A549 (cell line): ENCODE results near the gene USH1G. TPM values are rescaled to one million over a fixed set of nuclear protein-coding genes. Genes with fewer than 3 reads are reported as not detected.

Experiments
- ATAC-seq, 2 experiments: fragments of 200-7000 bp in 1 of 2; fragments of >200 bp in 1 of 2; cut with Nextera tagmentation in 1 of 2; cut with Tn5 transposase in 1 of 2; 3 replicates each; pipeline versions ENCODE4 v1.8.0 to v1.9.1; 2018 to 2020; ENCODE audit warnings: mild to moderate bottlenecking in 1 of 2, moderate library complexity in 1 of 2
- CTCF ChIA-PET: fragments of 300-600 bp; sonication (Branson Sonifier 250); formaldehyde crosslinking; extraction: SDS; loops from one replicate; lab custom pipeline; 2021; ENCODE audit warnings: antibody characterized with exemption, inconsistent platforms; lab: Yijun Ruan, JAX
- POLR2A ChIA-PET: fragments of 350-600 bp; formaldehyde crosslinking; extraction: SDS; loops from one replicate; lab custom pipeline; 2021; ENCODE audit warnings: antibody characterized with exemption, inconsistent platforms; lab: Yijun Ruan, JAX
- DNase-seq, 2 experiments: peaks; one replicate each; pipeline versions ENCODE4 v3.0.0 to v3.0.0-alpha.2; 2011 to 2016; ENCODE audit warnings: low read depth in 1 of 2, low spot score in 1 of 2
- FAIRE-seq: peaks from 2 replicates; lab custom pipeline; 2011; peaks lifted over from hg19 to GRCh38; lab: Jason Lieb, UNC
- H3K27ac ChIP-seq, 2 experiments: fragments of >200 bp; sonication (Bioruptor Twin); formaldehyde crosslinking; 3 replicates each; pipeline ENCODE4 v1.5.1; 2016 to 2017
- H3K4me1 ChIP-seq: fragments of >200 bp; sonication (Bioruptor Twin); formaldehyde crosslinking; 3 replicates; pipeline ENCODE4 v1.6.1; 2016
- H3K4me2 ChIP-seq: fragments of >200 bp; sonication (Bioruptor Twin); formaldehyde crosslinking; 3 replicates; pipeline ENCODE4 v1.6.1; 2016
- H3K4me3 ChIP-seq: fragments of >200 bp; sonication (Bioruptor Twin); formaldehyde crosslinking; 3 replicates; pipeline ENCODE4 v1.5.1; 2016
- H3K9me3 ChIP-seq: fragments of >200 bp; sonication (Bioruptor Twin); formaldehyde crosslinking; 3 replicates; pipeline ENCODE4 v1.6.1; 2016
- CBX2 ChIP-seq: fragments of 200-600 bp; sonication (generic); IDR thresholded peaks from 2 replicates; pipeline ENCODE4 v1.6.1; 2016; ENCODE audit warnings: low read depth, mild to moderate bottlenecking, borderline replicate concordance
- EHF ChIP-seq: fragments of 250-450 bp; sonication (Bioruptor Pico); IDR thresholded peaks from 2 replicates; pipeline ENCODE4 v1.5.0; 2020; ENCODE audit warnings: mild to moderate bottlenecking
- FOSL2 ChIP-seq, 2 experiments: fragments of 450-650 bp in 1 of 2; fragments of >200 bp in 1 of 2; sonication (Bioruptor Twin) in 1 of 2; formaldehyde crosslinking; IDR thresholded peaks; 2 replicates each; pipeline versions ENCODE4 v1.5.0 to v1.6.1; 2016 to 2020; ENCODE audit warnings: mild to moderate bottlenecking in 1 of 2, moderate library complexity in 1 of 2
- HEYL ChIP-seq: fragments of 250-450 bp; sonication (Bioruptor Pico); IDR thresholded peaks from 2 replicates; pipeline ENCODE4 v1.8.0; 2021; ENCODE audit warnings: mild to moderate bottlenecking, moderate library complexity
- HOXA7 ChIP-seq: fragments of 250-450 bp; sonication (Bioruptor Pico); IDR thresholded peaks from 2 replicates; pipeline ENCODE4 v1.5.0; 2020; ENCODE audit warnings: mild to moderate bottlenecking, moderate library complexity
- HOXB5 ChIP-seq: fragments of 250-450 bp; sonication (Bioruptor Pico); IDR thresholded peaks from 2 replicates; pipeline ENCODE4 v1.5.0; 2020; ENCODE audit warnings: mild to moderate bottlenecking, moderate library complexity
- JUN ChIP-seq, 2 experiments: fragments of >200 bp; sonication (Bioruptor Twin); formaldehyde crosslinking; IDR thresholded peaks; 2 replicates in 1 of 2; 3 replicates in 1 of 2; pipeline ENCODE4 v1.6.1; 2016 to 2017
- NFE2L2 ChIP-seq: fragments of 150-350 bp; conservative IDR thresholded peaks from 2 replicates; pipeline ENCODE4 v1.6.1; 2014; ENCODE audit warnings: low read length
- NPAS2 ChIP-seq: fragments of 250-450 bp; sonication (Bioruptor Pico); IDR thresholded peaks from 2 replicates; pipeline ENCODE4 v1.8.0; 2022; ENCODE audit warnings: mild to moderate bottlenecking, moderate library complexity, borderline replicate concordance
- NR3C1 ChIP-seq: fragments of >200 bp; sonication (Bioruptor Twin); formaldehyde crosslinking; IDR thresholded peaks from 3 replicates; pipeline ENCODE4 v1.6.1; 2017
- PHF8 ChIP-seq: fragments of 200-600 bp; sonication (generic); IDR thresholded peaks from 2 replicates; pipeline ENCODE4 v1.6.1; 2016; ENCODE audit warnings: low read depth, mild to moderate bottlenecking, antibody characterized with exemption, moderate library complexity, borderline replicate concordance
- POLR2AphosphoS2 ChIP-seq: conservative IDR thresholded peaks from 2 replicates; pipeline ENCODE4 v1.6.1; 2012; ENCODE audit warnings: low read length, improper control_type of control experiment, inconsistent platforms
- RCOR1 ChIP-seq: fragments of 150-350 bp; IDR thresholded peaks from 2 replicates; pipeline ENCODE4 v1.6.1; 2014; ENCODE audit warnings: antibody characterized with exemption, low read length, low read depth
- TP53 ChIP-seq: fragments of 250-450 bp; sonication (Bioruptor Pico); IDR thresholded peaks from 2 replicates; pipeline ENCODE4 v1.5.0; 2021; ENCODE audit warnings: mild to moderate bottlenecking, moderate library complexity
- ZFP36 ChIP-seq: fragments of 450-650 bp; IDR thresholded peaks from 2 replicates; pipeline ENCODE4 v1.6.1; 2014; ENCODE audit warnings: borderline replicate concordance; ENCODE audit not compliant: partially characterized antibody
- ZNF302 ChIP-seq: fragments of 250-450 bp; sonication (Bioruptor Pico); IDR thresholded peaks from 2 replicates; pipeline ENCODE4 v1.9.0; 2021; ENCODE audit warnings: inconsistent platforms, mild to moderate bottlenecking, moderate library complexity
- ZSCAN20 ChIP-seq: fragments of 250-450 bp; sonication (Bioruptor Pico); IDR thresholded peaks from 2 replicates; pipeline ENCODE4 v1.8.0; 2022; ENCODE audit warnings: mild to moderate bottlenecking, moderate library complexity
- WGBS: methylation state at CpG from one replicate; pipeline ENCODE4 v1.1.6; 2017; ENCODE audit errors: missing lambda C conversion rate; 5-methylcytosine and 5-hydroxymethylcytosine counted together
- polyA plus RNA-seq, 4 experiments: library from polyadenylated mRNA; depleted of rRNA in 3 of 4; stranded (reverse); fragments of >200 nt; fragmentation: RNase III in 1 of 4; extraction: RNeasy Plus Mini Kit Qiagen cat#74134 plus additional on column Dnase treatment in 1 of 4; gene quantifications; 2 replicates in 3 of 4; 3 replicates in 1 of 4; pipeline ENCODE4 v1.2.3, GENCODE V29; 2011 to 2017
- TF ChIP-seq, protein P1 (sequence below): fragments of >200 bp; sonication (Bioruptor Twin); formaldehyde crosslinking; IDR thresholded peaks from 3 replicates; pipeline ENCODE4 v1.5.1; 2016
- TF ChIP-seq, protein P2 (sequence below): fragments of 450-650 bp; IDR thresholded peaks from 2 replicates; pipeline ENCODE4 v1.6.1; 2014; ENCODE audit warnings: antibody characterized with exemption
- TF ChIP-seq, protein P3 (sequence below): fragments of >200 bp; sonication (Bioruptor Twin); formaldehyde crosslinking; IDR thresholded peaks from 2 replicates; pipeline ENCODE4 v1.6.1; 2016
- TF ChIP-seq, protein P4 (sequence below): IDR thresholded peaks from 2 replicates; pipeline ENCODE4 v1.6.1; 2012
- TF ChIP-seq, protein P5 (sequence below): fragments of 250-450 bp; sonication (Bioruptor Pico); IDR thresholded peaks from 2 replicates; pipeline ENCODE4 v1.5.0; 2021; ENCODE audit warnings: mild to moderate bottlenecking, moderate library complexity, borderline replicate concordance

USH1G gene
- polyA plus RNA-seq, 2 of the 4 experiments (the other 2 are of a cell fraction), result 0.09 to 0.12 TPM

DNA sequence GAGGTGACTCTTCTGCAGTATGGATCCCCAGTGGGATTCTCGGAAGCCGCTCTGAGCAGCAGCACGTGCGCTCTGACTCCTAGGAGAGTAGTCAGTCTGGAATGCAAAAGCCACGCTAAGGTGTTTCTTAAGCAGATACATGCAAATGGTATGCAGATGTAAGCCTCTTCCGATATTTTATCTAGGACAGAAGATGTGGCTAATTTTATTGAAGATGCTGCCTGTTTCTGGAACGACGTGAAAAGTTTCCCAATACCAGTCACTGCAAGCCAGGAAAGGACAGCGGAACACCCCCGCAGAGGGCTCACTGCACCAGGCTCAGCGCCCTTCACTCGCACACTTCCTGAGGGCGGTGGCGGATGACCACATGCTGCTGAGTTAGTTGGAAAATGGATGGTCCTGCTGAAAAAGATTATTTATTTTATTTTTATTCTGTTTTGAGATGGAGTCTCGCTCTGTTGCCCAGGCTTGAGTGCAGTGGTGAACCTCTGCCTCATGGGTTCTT is 39.8 kb downstream of the USH1G start:
- Histone ChIP-seq H3K4me2 (no peak overlapping the region), H3K4me3 (no peak overlapping the region), H3K27ac (no peak overlapping the region), H3K4me1 (no peaks in the 10 kb centered on the region), H3K9me3 (no peaks in the 10 kb centered on the region)
- DNase-seq (no peak), ATAC-seq (no peak), FAIRE-seq (no peak)
- 88% methylated on average over 15 of the region's 15 CpGs for WGBS
- ChIA-PET POLR2A (interaction anchor here (2.6 kb wide), 1 partner anchor 10 kb away, joined by 16 read pairs; the partner anchor contains the start of gene FDXR), CTCF (interaction anchor here (33.1 kb wide), 1 partner anchor 31 kb away, joined by 851 read pairs; the partner anchor contains the start of gene GRIN2C)
- TF ChIP-seq NFE2L2 (no peak), FOSL2 (IDR thresholded peaks at IDR 0.05) (no peak), FOSL2 (CRISPR knock-in tag; IDR thresholded peaks at IDR 0.05) (no peak), HOXA7 (CRISPR knock-in tag) (no peak), PHF8 (no peak), HEYL (no peak), HOXB5 (no peak), JUN (IDR thresholded peaks at IDR 0.05) (no peak), RCOR1 (no peak), ZSCAN20 (CRISPR knock-in tag) (no peak), CBX2 (no peak)
- TF ChIP-seq, protein P1, sequence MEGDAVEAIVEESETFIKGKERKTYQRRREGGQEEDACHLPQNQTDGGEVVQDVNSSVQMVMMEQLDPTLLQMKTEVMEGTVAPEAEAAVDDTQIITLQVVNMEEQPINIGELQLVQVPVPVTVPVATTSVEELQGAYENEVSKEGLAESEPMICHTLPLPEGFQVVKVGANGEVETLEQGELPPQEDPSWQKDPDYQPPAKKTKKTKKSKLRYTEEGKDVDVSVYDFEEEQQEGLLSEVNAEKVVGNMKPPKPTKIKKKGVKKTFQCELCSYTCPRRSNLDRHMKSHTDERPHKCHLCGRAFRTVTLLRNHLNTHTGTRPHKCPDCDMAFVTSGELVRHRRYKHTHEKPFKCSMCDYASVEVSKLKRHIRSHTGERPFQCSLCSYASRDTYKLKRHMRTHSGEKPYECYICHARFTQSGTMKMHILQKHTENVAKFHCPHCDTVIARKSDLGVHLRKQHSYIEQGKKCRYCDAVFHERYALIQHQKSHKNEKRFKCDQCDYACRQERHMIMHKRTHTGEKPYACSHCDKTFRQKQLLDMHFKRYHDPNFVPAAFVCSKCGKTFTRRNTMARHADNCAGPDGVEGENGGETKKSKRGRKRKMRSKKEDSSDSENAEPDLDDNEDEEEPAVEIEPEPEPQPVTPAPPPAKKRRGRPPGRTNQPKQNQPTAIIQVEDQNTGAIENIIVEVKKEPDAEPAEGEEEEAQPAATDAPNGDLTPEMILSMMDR, result no peak
- TF ChIP-seq, protein P2, sequence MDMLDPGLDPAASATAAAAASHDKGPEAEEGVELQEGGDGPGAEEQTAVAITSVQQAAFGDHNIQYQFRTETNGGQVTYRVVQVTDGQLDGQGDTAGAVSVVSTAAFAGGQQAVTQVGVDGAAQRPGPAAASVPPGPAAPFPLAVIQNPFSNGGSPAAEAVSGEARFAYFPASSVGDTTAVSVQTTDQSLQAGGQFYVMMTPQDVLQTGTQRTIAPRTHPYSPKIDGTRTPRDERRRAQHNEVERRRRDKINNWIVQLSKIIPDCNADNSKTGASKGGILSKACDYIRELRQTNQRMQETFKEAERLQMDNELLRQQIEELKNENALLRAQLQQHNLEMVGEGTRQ, result no peak
- TF ChIP-seq, protein P3, sequence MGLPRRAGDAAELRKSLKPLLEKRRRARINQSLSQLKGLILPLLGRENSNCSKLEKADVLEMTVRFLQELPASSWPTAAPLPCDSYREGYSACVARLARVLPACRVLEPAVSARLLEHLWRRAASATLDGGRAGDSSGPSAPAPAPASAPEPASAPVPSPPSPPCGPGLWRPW, result no peak

DNA sequence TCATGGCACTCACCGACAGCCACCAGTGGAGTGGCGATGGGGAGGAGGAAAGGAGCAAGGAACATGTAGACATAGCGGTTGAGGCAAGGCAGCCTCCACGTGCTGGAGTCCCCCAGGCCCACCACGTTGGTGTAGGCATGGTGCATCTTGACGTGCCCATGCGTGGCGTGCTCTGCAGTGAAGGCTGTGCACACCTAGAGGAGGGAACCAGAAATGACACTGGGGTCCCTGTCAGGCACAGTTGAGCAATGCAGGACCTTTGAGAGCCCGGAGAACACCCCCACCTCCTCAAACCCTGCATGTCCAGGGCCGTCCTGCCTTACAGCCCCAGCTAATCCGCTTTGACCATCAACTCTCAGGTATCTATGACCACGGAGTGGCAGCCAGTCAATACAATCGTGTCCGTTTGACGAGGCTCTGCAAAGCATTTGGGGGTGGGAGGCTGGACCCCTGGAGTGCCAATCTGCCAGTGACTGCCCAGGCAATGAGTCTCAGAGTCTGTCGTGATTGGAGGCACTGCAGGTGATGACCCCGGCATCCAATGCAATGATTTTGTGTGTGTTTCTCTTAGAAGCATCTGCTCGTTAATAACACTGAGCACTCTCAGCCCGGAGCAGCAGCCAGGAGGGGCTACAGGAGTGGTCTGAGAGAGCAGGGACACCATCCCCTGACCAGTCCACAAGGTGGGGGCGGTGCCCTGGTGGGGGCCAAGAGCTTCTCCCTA is 40.4 kb downstream of the USH1G start:
- ATAC-seq, result peak; percentile 4 to 30; a peak in 4 of 6 replicates
- Histone ChIP-seq H3K9me3 (no peaks in the 10 kb centered on the region), H3K27ac (no peak overlapping the region), H3K4me1 (no peaks in the 10 kb centered on the region), H3K4me2 (no peak overlapping the region), H3K4me3 (no peak overlapping the region)
- WGBS, result 55% methylated on average over 20 of the region's 20 CpGs
- ChIA-PET POLR2A (interaction anchor here (2.6 kb wide), 1 partner anchor 10 kb away, joined by 16 read pairs; the partner anchor contains the start of gene FDXR), CTCF (interaction anchor here (1.3 to 33.1 kb wide), 3 partner anchors 8 to 75 kb away, joined by 3 to 851 read pairs (median 8); partner anchors contain the start of gene GRIN2C)
- TF ChIP-seq ZNF302 (CRISPR knock-in tag) (no peak), NPAS2 (CRISPR knock-in tag) (no peak), TP53 (CRISPR knock-in tag) (no peak), POLR2AphosphoS2 (no peak), EHF (CRISPR knock-in tag) (no peak), ZFP36 (no peak), CBX2 (no peak), NR3C1 (no peak)
- TF ChIP-seq, protein P4, sequence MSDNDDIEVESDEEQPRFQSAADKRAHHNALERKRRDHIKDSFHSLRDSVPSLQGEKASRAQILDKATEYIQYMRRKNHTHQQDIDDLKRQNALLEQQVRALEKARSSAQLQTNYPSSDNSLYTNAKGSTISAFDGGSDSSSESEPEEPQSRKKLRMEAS, result no peak
- TF ChIP-seq, protein P5, sequence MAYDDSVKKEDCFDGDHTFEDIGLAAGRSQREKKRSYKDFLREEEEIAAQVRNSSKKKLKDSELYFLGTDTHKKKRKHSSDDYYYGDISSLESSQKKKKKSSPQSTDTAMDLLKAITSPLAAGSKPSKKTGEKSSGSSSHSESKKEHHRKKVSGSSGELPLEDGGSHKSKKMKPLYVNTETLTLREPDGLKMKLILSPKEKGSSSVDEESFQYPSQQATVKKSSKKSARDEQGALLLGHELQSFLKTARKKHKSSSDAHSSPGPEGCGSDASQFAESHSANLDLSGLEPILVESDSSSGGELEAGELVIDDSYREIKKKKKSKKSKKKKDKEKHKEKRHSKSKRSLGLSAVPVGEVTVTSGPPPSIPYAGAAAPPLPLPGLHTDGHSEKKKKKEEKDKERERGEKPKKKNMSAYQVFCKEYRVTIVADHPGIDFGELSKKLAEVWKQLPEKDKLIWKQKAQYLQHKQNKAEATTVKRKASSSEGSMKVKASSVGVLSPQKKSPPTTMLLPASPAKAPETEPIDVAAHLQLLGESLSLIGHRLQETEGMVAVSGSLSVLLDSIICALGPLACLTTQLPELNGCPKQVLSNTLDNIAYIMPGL, result no peak
- FAIRE-seq, result no peak
- DNase-seq, result no peak
